Panc1 (cell line): ENCODE data around the gene FXYD4.

Experiments
- CTCF ChIP-seq: fragments of 450-650 bp; IDR thresholded peaks from 2 replicates; pipeline ENCODE4 v1.5.1; 2017; ENCODE audit warnings: mild to moderate bottlenecking
- POLR2AphosphoS5 ChIP-seq: IDR thresholded peaks from 2 replicates; pipeline ENCODE4 v1.6.1; 2012; ENCODE audit warnings: mild to moderate bottlenecking, low read depth, low read length, moderate library complexity
- REST ChIP-seq, 2 experiments: IDR thresholded peaks; 2 replicates each; pipeline ENCODE4 v1.6.1; 2011 to 2012; ENCODE audit warnings: low read depth in 2 of 2, control low read depth in 1 of 2, low read length in 1 of 2, mild to moderate bottlenecking in 1 of 2, moderate library complexity in 1 of 2; ENCODE audit not compliant: insufficient read depth in 1 of 2

DNA sequence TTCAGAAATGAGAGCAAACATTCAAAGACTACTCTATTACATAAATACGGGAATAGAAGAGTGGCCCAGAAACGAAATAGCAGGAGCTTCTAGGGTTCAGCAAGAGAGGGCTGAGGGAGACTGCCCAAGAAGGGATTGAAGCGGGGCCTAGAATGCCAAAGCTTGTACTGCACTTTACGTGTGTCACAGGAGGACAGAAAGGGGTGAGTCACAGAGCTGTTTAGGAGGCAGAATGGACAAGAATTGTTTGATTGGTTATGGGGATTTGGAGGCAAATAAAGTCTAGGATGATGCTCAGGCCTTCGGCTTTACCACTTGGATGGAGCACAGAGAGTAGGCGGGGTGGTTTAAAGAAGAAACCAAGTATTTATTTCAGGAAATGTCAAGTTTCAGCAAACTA, 11.3 kb upstream of the FXYD4 start:
- TF ChIP-seq CTCF (no peak), REST (IDR thresholded peaks at IDR 0.05; ENCODE audit: insufficient read depth in 1 of 2, low read depth in 2 of 2, low read length in 1 of 2) (no peak), POLR2AphosphoS5 (no peak)
